22Rv1 (cell line): ENCODE data around the gene RAI1.

Source experiments
- ZFX ChIP-seq: fragments of 450-650 bp; IDR thresholded peaks from 2 replicates; pipeline ENCODE4 v1.6.1; 2017; ENCODE audit warnings: antibody characterized with exemption, borderline replicate concordance
- TF ChIP-seq, protein P1 (sequence below): fragments of 450-650 bp; IDR thresholded peaks from 2 replicates; pipeline ENCODE4 v1.5.1; 2017; ENCODE audit warnings: mild to moderate bottlenecking

DNA sequence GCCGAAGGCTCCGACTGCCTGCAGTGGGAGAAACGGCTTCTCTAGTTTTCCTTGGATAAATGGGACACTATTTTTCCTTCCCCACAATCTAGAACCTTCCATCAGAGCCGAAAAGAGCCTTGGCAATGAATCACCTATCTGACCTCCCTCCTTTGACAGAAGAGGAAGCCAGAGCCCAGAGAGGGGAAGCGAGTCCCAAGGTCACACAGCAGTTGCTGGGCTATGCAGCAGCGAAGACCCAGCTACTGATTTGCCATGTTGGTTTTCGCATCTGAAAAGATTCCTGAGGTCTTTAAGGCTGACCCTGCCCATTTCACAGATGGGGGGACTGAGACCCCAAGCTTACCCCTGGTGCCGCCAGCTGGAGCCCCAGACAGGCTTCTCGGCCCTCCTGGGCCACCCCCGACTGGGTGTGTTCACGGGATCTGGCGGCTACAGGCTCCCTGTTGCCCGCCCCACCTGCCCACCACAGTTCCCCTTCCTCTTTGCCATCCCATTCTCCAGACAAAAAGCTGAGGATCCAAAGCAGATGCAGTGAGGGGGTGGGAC is 45.9 kb downstream of the RAI1 start:
- TF ChIP-seq, protein P1, sequence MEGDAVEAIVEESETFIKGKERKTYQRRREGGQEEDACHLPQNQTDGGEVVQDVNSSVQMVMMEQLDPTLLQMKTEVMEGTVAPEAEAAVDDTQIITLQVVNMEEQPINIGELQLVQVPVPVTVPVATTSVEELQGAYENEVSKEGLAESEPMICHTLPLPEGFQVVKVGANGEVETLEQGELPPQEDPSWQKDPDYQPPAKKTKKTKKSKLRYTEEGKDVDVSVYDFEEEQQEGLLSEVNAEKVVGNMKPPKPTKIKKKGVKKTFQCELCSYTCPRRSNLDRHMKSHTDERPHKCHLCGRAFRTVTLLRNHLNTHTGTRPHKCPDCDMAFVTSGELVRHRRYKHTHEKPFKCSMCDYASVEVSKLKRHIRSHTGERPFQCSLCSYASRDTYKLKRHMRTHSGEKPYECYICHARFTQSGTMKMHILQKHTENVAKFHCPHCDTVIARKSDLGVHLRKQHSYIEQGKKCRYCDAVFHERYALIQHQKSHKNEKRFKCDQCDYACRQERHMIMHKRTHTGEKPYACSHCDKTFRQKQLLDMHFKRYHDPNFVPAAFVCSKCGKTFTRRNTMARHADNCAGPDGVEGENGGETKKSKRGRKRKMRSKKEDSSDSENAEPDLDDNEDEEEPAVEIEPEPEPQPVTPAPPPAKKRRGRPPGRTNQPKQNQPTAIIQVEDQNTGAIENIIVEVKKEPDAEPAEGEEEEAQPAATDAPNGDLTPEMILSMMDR: no peak
- no peak for TF ChIP-seq ZFX
